ENCODE results near the gene TM7SF2. TPM values are rescaled to one million over a fixed set of nuclear protein-coding genes. Genes with fewer than 3 reads are reported as not detected.
A peak's percentile ranks its signal among the peaks of the same experiment; 100 is the strongest.

Gene TM7SF2
- total RNA-seq, 4 donors from 2014 or later: 7.3 to 18.4 (median 11.0) TPM

DNA sequence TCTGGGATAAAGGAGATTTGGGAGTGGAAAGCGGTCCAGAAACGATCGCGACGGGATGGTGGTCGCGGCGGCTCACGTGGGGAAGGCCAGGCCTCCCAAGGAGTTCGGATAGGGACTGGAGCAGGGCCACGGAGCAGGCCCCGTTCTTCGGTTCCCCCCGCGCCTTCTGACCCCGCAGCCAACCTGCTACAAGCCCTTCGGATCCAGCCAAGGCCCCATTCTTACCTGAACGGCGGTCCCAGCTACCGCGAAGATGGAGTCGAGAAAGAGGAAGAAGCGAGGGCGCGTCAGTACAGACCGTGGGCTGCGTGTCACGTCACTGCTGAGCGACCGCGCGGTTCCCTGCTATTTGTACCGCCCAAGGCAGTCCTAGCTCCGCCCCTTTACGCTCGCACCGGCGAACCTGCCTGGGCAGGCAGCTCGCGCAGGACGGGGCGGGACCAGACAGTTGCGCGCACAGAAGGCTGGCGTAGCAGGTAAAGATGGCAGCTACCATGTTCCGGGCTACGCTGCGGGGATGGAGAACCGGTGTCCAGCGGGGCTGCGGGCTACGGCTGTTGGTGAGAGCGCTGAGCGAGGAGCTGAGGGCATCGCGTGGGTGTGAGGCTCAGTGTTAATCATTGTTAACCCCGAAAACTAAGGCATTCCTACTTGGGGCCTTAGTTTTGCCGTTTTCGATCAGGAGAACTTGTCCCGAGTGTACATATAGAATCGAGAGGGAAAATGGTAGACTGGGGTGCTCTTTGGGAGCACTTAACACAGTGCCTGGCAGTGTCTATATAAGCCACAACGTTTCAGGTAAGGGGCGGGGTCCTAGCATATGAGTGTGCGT is 10.4 kb downstream of the TM7SF2 start, which contains the start of the genes FAU and MRPL49:
TSS of gene FAU (minus strand) at position 270 of the 832 bp plus-strand sequence. CDS start 321 bp downstream, outside the sequence.
TSS of gene MRPL49 (plus strand) at position 457 of the 832 bp plus-strand sequence. CDS start at position 483, 26 bp downstream.
- Histone ChIP-seq H3K27ac (peak within 1 kb of the TSS; percentile 87 to 98 (median 92)), H3K27me3 (no peaks in the 10 kb centered on the region), H3K9me3 (no peaks in the 10 kb centered on the region), H3K4me1 (peaks cover 21 to 31% of the 10 kb centered on the region in 2 donors), H3K36me3 (peaks cover 0 to 59% of the 10 kb centered on the region in 2 donors), H3K4me3 (peak within 1 kb of the TSS; percentile 79 to 97 (median 90))
- intact Hi-C loops (cut with DNase I; ENCODE audit: low total_unique reads): loop anchor here (1.0 kb wide), 3 partner anchors 12 to 108 kb away; partner anchors contain the start of genes ARL2, CDCA5, SYVN1 and ZFPL1
- peak; percentile 91 to 95 for TF ChIP-seq POLR2A (IDR thresholded peaks at IDR 0.05)
- TF ChIP-seq, protein P1, sequence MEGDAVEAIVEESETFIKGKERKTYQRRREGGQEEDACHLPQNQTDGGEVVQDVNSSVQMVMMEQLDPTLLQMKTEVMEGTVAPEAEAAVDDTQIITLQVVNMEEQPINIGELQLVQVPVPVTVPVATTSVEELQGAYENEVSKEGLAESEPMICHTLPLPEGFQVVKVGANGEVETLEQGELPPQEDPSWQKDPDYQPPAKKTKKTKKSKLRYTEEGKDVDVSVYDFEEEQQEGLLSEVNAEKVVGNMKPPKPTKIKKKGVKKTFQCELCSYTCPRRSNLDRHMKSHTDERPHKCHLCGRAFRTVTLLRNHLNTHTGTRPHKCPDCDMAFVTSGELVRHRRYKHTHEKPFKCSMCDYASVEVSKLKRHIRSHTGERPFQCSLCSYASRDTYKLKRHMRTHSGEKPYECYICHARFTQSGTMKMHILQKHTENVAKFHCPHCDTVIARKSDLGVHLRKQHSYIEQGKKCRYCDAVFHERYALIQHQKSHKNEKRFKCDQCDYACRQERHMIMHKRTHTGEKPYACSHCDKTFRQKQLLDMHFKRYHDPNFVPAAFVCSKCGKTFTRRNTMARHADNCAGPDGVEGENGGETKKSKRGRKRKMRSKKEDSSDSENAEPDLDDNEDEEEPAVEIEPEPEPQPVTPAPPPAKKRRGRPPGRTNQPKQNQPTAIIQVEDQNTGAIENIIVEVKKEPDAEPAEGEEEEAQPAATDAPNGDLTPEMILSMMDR (IDR thresholded peaks at IDR 0.05 in 4 of 5, conservative IDR thresholded peaks at IDR 0.05 in 1 of 5): peak in 1 of 5 experiments; percentile 20
- ATAC-seq (peak; percentile 81 to 84), DNase-seq (peak; percentile 98)
- in situ Hi-C loops (cut with MboI; ENCODE audit: low sequenced_read_pairs in 4 of 4): no loop called here

DNA sequence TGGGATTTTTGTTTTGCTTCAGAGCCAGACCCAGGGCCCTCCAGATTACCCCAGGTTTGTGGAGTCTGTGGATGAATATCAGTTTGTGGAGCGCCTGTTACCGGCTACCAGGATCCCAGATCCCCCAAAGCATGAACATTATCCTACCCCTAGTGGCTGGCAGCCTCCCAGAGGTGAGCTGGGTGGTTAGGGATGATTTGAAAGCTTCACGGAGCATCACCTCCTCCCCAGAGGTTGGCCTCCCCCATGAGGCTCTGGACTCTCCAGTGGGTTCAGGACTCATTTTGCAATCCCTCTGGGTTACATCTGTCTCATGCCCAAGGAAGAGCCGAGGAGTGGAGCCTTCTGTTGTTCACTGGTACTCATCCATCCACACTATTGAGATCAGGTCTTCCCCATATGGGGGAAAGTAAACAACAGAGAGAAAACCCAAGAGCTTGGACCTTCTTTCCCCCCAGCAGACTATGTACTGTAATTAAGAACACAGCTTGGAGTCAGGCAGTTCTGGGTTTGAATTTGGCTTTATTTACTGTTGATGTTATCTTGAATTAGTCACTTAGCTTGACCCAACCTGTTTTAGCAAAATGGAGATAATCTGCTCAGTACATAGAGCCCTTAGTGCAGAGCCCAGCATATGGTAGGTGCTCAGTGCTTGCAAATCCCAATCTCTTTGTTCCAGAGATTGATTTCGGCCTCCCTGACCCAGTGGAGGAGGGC is 13.0 kb downstream of the TM7SF2 start:
- DNase-seq: no peak
- Histone ChIP-seq H3K27ac (no peak overlapping the region), H3K4me1 (peaks cover 18 to 24% of the 10 kb centered on the region in 2 donors), H3K36me3 (peaks cover 0 to 71% of the 10 kb centered on the region in 2 donors), H3K27me3 (no peaks in the 10 kb centered on the region), H3K4me3 (no peak overlapping the region), H3K9me3 (no peaks in the 10 kb centered on the region)
- ATAC-seq: no peak
- TF ChIP-seq, protein P1 (IDR thresholded peaks at IDR 0.05 in 4 of 5, conservative IDR thresholded peaks at IDR 0.05 in 1 of 5): no peak
- TF ChIP-seq POLR2A (IDR thresholded peaks at IDR 0.05): no peak
- intact Hi-C loops (cut with DNase I; ENCODE audit: low total_unique reads) (no loop called here), in situ Hi-C loops (cut with MboI; ENCODE audit: low sequenced_read_pairs in 4 of 4) (no loop called here)

DNA sequence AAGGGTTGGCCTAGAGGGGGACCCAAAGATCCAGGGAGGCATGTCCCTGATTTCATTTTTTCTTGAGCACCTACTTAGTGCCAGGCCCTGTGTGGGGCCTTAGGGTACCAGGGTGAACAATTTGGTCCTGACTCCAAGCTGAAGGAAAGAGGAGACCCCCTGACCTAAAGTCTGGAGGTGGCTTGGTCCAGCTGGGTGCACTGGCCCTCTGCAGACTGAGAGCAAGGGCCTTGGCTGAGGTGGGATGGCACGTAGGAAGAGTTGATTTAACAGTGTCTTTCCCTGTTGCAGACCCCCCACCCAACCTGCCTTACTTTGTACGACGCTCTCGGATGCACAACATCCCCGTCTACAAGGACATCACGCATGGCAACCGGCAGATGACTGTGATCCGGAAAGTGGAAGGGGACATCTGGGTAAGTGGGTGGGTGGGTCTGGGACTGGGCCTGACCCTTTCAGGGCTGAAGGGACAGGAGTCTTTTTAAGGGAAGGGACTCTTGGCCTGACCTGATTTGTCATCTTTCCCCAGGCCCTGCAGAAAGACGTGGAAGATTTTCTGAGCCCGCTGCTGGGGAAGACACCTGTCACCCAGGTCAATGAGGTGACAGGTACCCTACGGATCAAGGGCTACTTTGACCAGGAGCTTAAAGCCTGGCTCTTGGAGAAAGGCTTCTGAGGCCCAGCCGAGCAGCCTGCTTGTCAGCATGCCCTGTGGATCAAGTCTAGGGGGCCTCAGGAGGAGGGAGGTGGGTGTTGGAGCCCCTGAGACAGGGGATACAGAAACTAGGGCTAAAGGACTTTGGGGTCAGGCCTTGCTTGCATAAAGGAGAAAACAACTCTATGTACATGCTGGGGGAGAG is 13.8 kb downstream of the TM7SF2 start:
- Histone ChIP-seq H3K4me1 (peaks cover 18 to 24% of the 10 kb centered on the region in 2 donors), H3K36me3 (peaks cover 0 to 71% of the 10 kb centered on the region in 2 donors), H3K27me3 (no peaks in the 10 kb centered on the region), H3K4me3 (no peak overlapping the region), H3K9me3 (no peaks in the 10 kb centered on the region), H3K27ac (no peak overlapping the region)
- no peak for DNase-seq
- in situ Hi-C loops (cut with MboI; ENCODE audit: low sequenced_read_pairs in 4 of 4) (no loop called here), intact Hi-C loops (cut with DNase I; ENCODE audit: low total_unique reads) (no loop called here)
- ATAC-seq: no peak
- TF ChIP-seq POLR2A (IDR thresholded peaks at IDR 0.05): no peak
- TF ChIP-seq, protein P1 (IDR thresholded peaks at IDR 0.05 in 4 of 5, conservative IDR thresholded peaks at IDR 0.05 in 1 of 5): no peak

GRCh38 chr11:65126624-65127274 is 15.1 kb downstream of the TM7SF2 start:
- no peak for TF ChIP-seq POLR2A (IDR thresholded peaks at IDR 0.05)
- TF ChIP-seq, protein P1 (IDR thresholded peaks at IDR 0.05 in 4 of 5, conservative IDR thresholded peaks at IDR 0.05 in 1 of 5): no peak
- in situ Hi-C loops (cut with MboI; ENCODE audit: low sequenced_read_pairs in 4 of 4): no loop called here
- no peak for ATAC-seq
- Histone ChIP-seq H3K4me1 (peaks cover 10 to 12% of the 10 kb centered on the region in 2 donors), H3K9me3 (no peaks in the 10 kb centered on the region), H3K36me3 (peaks cover 0 to 77% of the 10 kb centered on the region in 2 donors), H3K27me3 (no peaks in the 10 kb centered on the region), H3K27ac (no peak overlapping the region), H3K4me3 (no peak overlapping the region)
- no peak for DNase-seq
- intact Hi-C loops (cut with DNase I; ENCODE audit: low total_unique reads): no loop called here

Data from gastrocnemius medialis (tissue), 4 donors.